ENCODE results near the gene MBD6. TPM values are rescaled to one million over a fixed set of nuclear protein-coding genes. Genes with fewer than 3 reads are reported as not detected.

MBD6 gene
- total RNA-seq (ENCODE audit: unreplicated experiment), result 99.0 TPM
- long read RNA-seq, partial matches to known transcripts, result 0 of 4 reads
- long read RNA-seq, other reads (novel, unspliced or antisense), result 4 of 4 reads

DNA sequence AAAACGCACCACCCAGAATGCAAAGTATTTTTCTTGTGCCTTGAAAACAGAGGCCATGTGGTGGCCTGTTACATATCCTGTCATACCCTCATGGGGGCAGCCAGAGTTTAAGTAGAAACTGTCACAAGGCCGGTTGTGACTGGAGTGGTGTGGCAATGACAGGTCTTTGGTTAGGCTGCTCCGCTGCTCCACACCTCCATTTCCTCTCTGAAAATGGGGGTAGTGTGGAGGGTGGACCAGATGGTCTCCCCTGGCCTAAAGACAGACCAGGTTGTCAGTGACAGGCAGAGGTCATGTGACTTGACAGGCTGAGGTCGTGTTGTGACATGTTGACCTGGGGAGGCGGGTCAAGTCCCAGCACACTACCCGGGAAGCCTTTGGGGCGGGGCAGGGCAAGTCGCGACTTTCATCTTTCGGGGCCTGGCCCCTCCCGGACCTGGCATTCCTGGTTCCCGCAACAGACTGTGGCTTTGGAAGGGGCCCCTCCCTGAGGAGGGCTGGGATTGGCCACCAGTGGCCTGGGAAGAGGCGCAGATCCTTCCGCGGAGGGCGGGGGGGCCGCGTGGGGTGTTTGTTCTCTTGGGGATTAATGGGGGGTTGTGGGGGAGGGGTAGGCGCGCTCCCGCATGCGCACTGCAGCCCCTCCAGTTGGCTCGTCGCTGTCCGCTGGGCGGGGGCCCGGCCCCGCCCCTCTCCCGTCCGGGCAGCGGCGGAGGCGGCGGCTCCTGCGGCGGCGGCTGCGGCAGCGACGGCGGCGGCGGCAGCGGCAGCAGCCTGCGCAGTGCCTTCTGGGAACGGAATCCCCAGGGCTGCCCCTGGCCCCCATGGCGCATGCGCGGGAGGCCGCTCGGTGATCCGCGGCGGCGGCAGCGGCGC, at the start of gene MBD6:
Gene MBD6 (plus strand): TSS at position 814 of the 876 bp plus-strand sequence. CDS start 1,480 bp downstream, outside the sequence.
- H3K27ac Mint-ChIP-seq (ENCODE audit: unreplicated experiment), result peak within 1 kb of the TSS; percentile 88
- H3K36me3 Mint-ChIP-seq (ENCODE audit: low read depth, unreplicated experiment), result peaks cover 29% of the 10 kb centered on the region
- H3K4me1 Mint-ChIP-seq (ENCODE audit: unreplicated experiment), result peaks cover 40% of the 10 kb centered on the region
- DNase-seq (ENCODE audit: low spot score), result peak; percentile 93
- no peaks in the 10 kb centered on the region for H3K9me3 Mint-ChIP-seq (ENCODE audit: unreplicated experiment)
- peaks cover 33% of the 10 kb centered on the region for H3K27me3 Mint-ChIP-seq (ENCODE audit: unreplicated experiment)
- TF ChIP-seq, protein P1, sequence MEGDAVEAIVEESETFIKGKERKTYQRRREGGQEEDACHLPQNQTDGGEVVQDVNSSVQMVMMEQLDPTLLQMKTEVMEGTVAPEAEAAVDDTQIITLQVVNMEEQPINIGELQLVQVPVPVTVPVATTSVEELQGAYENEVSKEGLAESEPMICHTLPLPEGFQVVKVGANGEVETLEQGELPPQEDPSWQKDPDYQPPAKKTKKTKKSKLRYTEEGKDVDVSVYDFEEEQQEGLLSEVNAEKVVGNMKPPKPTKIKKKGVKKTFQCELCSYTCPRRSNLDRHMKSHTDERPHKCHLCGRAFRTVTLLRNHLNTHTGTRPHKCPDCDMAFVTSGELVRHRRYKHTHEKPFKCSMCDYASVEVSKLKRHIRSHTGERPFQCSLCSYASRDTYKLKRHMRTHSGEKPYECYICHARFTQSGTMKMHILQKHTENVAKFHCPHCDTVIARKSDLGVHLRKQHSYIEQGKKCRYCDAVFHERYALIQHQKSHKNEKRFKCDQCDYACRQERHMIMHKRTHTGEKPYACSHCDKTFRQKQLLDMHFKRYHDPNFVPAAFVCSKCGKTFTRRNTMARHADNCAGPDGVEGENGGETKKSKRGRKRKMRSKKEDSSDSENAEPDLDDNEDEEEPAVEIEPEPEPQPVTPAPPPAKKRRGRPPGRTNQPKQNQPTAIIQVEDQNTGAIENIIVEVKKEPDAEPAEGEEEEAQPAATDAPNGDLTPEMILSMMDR (IDR thresholded peaks at IDR 0.05; ENCODE audit: unreplicated experiment), result no peak
- H3K4me3 Mint-ChIP-seq (ENCODE audit: unreplicated experiment), result peak within 1 kb of the TSS; percentile 95

DNA sequence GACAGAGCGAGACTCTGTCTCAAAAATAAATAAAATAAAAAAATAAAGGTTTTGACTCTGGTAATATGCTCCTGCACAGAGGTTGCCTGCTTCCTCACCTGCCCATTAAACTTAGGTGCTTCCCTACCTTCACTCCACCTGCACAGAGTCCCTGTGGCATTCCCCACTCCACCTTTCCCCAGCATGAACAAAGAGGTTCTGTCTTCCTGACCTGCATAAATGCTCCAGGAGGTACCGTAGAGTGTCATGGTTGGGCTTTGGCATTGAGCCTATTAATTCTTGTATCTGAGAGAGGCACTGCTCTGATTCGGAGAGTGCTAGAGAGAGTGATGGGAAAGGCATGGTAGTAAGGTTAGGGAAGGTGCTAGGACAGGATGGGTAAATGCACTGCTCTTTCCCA, 49.2 kb upstream of the MBD6 start:
- Mint-ChIP-seq H3K27ac (ENCODE audit: unreplicated experiment) (no peak overlapping the region), H3K9me3 (ENCODE audit: unreplicated experiment) (no peaks in the 10 kb centered on the region), H3K36me3 (ENCODE audit: low read depth, unreplicated experiment) (peaks cover 27% of the 10 kb centered on the region), H3K4me3 (ENCODE audit: unreplicated experiment) (no peak overlapping the region), H3K27me3 (ENCODE audit: unreplicated experiment) (peaks cover 21% of the 10 kb centered on the region), H3K4me1 (ENCODE audit: unreplicated experiment) (peaks cover 31% of the 10 kb centered on the region)
- DNase-seq (ENCODE audit: low spot score), result no peak
- TF ChIP-seq, protein P1 (IDR thresholded peaks at IDR 0.05; ENCODE audit: unreplicated experiment), result no peak

DNA sequence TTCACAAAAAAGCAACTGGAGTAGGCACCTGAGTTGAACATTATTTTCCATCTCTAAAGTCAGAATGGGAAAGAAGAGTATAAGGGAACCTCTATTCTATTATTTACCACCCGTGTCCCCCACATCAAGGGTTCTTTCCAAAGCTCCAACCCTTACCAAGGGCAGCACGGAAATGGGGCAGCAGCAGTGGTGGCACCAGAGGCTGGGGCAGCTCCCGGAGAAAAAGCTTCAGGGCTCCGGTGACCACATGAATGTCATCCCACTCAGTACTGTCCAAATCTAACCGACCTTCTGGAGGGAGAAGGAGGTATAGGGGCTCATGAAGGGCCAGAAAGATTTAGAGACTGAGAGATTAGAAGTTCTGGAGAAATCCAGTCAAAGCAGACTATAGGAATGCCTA, 48.7 kb upstream of the MBD6 start:
- no peaks in the 10 kb centered on the region for H3K9me3 Mint-ChIP-seq (ENCODE audit: unreplicated experiment)
- TF ChIP-seq, protein P1 (IDR thresholded peaks at IDR 0.05; ENCODE audit: unreplicated experiment), result no peak
- H3K4me1 Mint-ChIP-seq (ENCODE audit: unreplicated experiment), result peaks cover 35% of the 10 kb centered on the region
- no peak for DNase-seq (ENCODE audit: low spot score)
- peaks cover 26% of the 10 kb centered on the region for H3K36me3 Mint-ChIP-seq (ENCODE audit: low read depth, unreplicated experiment)
- H3K4me3 Mint-ChIP-seq (ENCODE audit: unreplicated experiment), result peak overlapping the region; percentile 85
- H3K27me3 Mint-ChIP-seq (ENCODE audit: unreplicated experiment), result peaks cover 23% of the 10 kb centered on the region
- peak overlapping the region; percentile 55 for H3K27ac Mint-ChIP-seq (ENCODE audit: unreplicated experiment)

DNA sequence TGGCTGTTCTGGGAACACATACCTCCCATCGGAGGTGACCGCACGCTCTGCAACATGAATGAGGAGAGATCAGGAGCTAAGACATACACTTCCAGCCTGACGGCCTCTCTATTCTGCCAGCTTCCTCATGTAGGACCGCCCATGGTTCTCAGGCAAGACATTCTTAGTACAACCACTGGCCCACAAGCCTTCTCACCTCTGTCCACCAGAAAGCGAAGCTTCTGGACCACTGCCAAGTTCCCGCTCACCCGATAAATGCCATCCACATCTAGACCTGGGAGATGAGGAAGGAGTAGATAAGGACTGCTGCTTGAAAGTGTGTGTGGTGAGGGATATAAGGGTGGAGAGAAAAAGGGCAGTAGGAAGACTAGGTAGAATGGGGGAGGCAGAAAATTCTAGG, 48.2 kb upstream of the MBD6 start:
- TF ChIP-seq, protein P1 (IDR thresholded peaks at IDR 0.05; ENCODE audit: unreplicated experiment), result no peak
- H3K9me3 Mint-ChIP-seq (ENCODE audit: unreplicated experiment), result no peaks in the 10 kb centered on the region
- DNase-seq (ENCODE audit: low spot score), result no peak
- H3K27me3 Mint-ChIP-seq (ENCODE audit: unreplicated experiment), result peaks cover 24% of the 10 kb centered on the region
- peak overlapping the region; percentile 55 for H3K27ac Mint-ChIP-seq (ENCODE audit: unreplicated experiment)
- H3K36me3 Mint-ChIP-seq (ENCODE audit: low read depth, unreplicated experiment), result peaks cover 28% of the 10 kb centered on the region
- H3K4me3 Mint-ChIP-seq (ENCODE audit: unreplicated experiment), result peak overlapping the region; percentile 85
- peaks cover 41% of the 10 kb centered on the region for H3K4me1 Mint-ChIP-seq (ENCODE audit: unreplicated experiment)

GRCh38 chr12:57474862-57475261, 47.8 kb upstream of the MBD6 start:
- peaks cover 27% of the 10 kb centered on the region for H3K27me3 Mint-ChIP-seq (ENCODE audit: unreplicated experiment)

More at GRCh38 chr12:57474862-57475261, 47.8 kb upstream of the MBD6 start:
- Mint-ChIP-seq H3K36me3 (ENCODE audit: low read depth, unreplicated experiment) (peaks cover 33% of the 10 kb centered on the region), H3K9me3 (ENCODE audit: unreplicated experiment) (no peaks in the 10 kb centered on the region), H3K27ac (ENCODE audit: unreplicated experiment) (peak overlapping the region; percentile 55), H3K4me3 (ENCODE audit: unreplicated experiment) (peak overlapping the region; percentile 85), H3K4me1 (ENCODE audit: unreplicated experiment) (peaks cover 45% of the 10 kb centered on the region)
- no peak for DNase-seq (ENCODE audit: low spot score)
- TF ChIP-seq, protein P1 (IDR thresholded peaks at IDR 0.05; ENCODE audit: unreplicated experiment), result no peak

Data from endothelial cell (in vitro differentiated cells).